IMR-90 (cell line): ENCODE results near the gene TAAR9. TPM values are rescaled to one million over a fixed set of nuclear protein-coding genes. Genes with fewer than 3 reads are reported as not detected.

Source experiments
- ATAC-seq: fragments of 200-7000 bp; cut with Tn5 transposase; 2 replicates; pipeline ENCODE4 v1.9.1; 2020; ENCODE audit warnings: low read depth, mild to moderate bottlenecking, moderate library complexity
- BruUV-seq: library from RNA; stranded (reverse); fragments of 400-500 nt; replicated peaks from 2 replicates; lab custom pipeline; 2021; lab: Mats Ljungman, UMichigan
- CTCF ChIA-PET: fragments of 300-600 bp; formaldehyde crosslinking; extraction: SDS; loops from one replicate; lab custom pipeline; 2021; ENCODE audit warnings: antibody characterized with exemption; lab: Yijun Ruan, JAX
- POLR2A ChIA-PET: fragments of 300-600 bp; sonication (Branson Sonifier 250); formaldehyde crosslinking; loops from one replicate; lab custom pipeline; 2022; ENCODE audit warnings: antibody characterized with exemption; ENCODE audit not compliant: unreplicated experiment; lab: Charles Lee
- DNase-seq: peaks from one replicate; pipeline ENCODE4 v3.0.0; 2013
- H2AFZ ChIP-seq: replicated peaks from 2 replicates; pipeline ENCODE3; 2013; ENCODE audit warnings: low read length, mild to moderate bottlenecking; ENCODE audit not compliant: poor library complexity
- H2AK5ac ChIP-seq: 2 replicates; pipeline ENCODE4 v1.6.1; 2013; ENCODE audit warnings: low read depth, low read length, inconsistent platforms
- H2AK9ac ChIP-seq: replicated peaks from 2 replicates; pipeline ENCODE3; 2013; ENCODE audit warnings: mild to moderate bottlenecking, low read depth, low read length, moderate library complexity; ENCODE audit not compliant: poor library complexity
- H2BK120ac ChIP-seq: 2 replicates; pipeline ENCODE4 v1.6.1; 2013; ENCODE audit warnings: low read depth, low read length, inconsistent platforms
- H2BK15ac ChIP-seq: 3 replicates; pipeline ENCODE4 v1.6.1; 2013; ENCODE audit warnings: low read depth, low read length, inconsistent platforms
- H2BK20ac ChIP-seq: 2 replicates; pipeline ENCODE4 v1.6.1; 2013; ENCODE audit warnings: low read depth, mild to moderate bottlenecking, inconsistent platforms, low read length, moderate library complexity
- H2BK5ac ChIP-seq: 2 replicates; pipeline ENCODE4 v1.6.1; 2013; ENCODE audit warnings: mild to moderate bottlenecking, low read depth, low read length, inconsistent platforms; ENCODE audit not compliant: poor library complexity, severe bottlenecking
- H3K14ac ChIP-seq: replicated peaks from 2 replicates; pipeline ENCODE4 v1.6.1; 2013; ENCODE audit warnings: low read depth, low read length, inconsistent platforms
- H3K18ac ChIP-seq: 2 replicates; pipeline ENCODE4 v1.6.1; 2013; ENCODE audit warnings: low read depth, low read length, control low read depth
- H3K23ac ChIP-seq: 2 replicates; pipeline ENCODE4 v1.6.1; 2013; ENCODE audit warnings: low read depth, low read length, inconsistent platforms
- H3K27ac ChIP-seq: 2 replicates; pipeline ENCODE4 v1.5.1; 2013; ENCODE audit warnings: mild to moderate bottlenecking, control low read depth, low read length; ENCODE audit not compliant: insufficient read depth
- H3K27me3 ChIP-seq: 2 replicates; pipeline ENCODE4 v1.6.1; 2013; ENCODE audit warnings: low read length; ENCODE audit not compliant: control insufficient read depth, insufficient read depth
- H3K36me3 ChIP-seq: 2 replicates; pipeline ENCODE4 v1.6.1; 2013; ENCODE audit warnings: low read length, mixed read lengths; ENCODE audit not compliant: control insufficient read depth, insufficient read depth
- H3K4ac ChIP-seq: 2 replicates; pipeline ENCODE4 v1.6.1; 2013; ENCODE audit warnings: low read depth, low read length, inconsistent platforms
- H3K4me1 ChIP-seq: 2 replicates; pipeline ENCODE4 v1.6.1; 2013; ENCODE audit warnings: low read length, mixed read lengths; ENCODE audit not compliant: control insufficient read depth, insufficient read depth
- H3K4me2 ChIP-seq: 2 replicates; pipeline ENCODE4 v1.6.1; 2013; ENCODE audit warnings: low read depth, mild to moderate bottlenecking, control low read depth, low read length, moderate library complexity
- H3K4me3 ChIP-seq: 2 replicates; pipeline ENCODE4 v1.5.1; 2013; ENCODE audit warnings: low read depth, mild to moderate bottlenecking, control low read depth, low read length, moderate library complexity; ENCODE audit not compliant: insufficient read depth
- H3K56ac ChIP-seq: 2 replicates; pipeline ENCODE4 v1.6.1; 2013; ENCODE audit warnings: low read length, inconsistent platforms; ENCODE audit not compliant: insufficient read depth; ENCODE audit errors: extremely low read depth
- H3K79me1 ChIP-seq, 2 experiments: 2 replicates each; pipeline ENCODE4 v1.6.1; 2013; ENCODE audit warnings: low read length in 2 of 2, inconsistent platforms in 1 of 2, low read depth in 1 of 2
- H3K9ac ChIP-seq: 2 replicates; pipeline ENCODE4 v1.6.1; 2013; ENCODE audit warnings: low read depth, low read length, control low read depth
- H3K9me1 ChIP-seq: 2 replicates; pipeline ENCODE4 v1.6.1; 2013; ENCODE audit warnings: low read length, inconsistent platforms; ENCODE audit not compliant: insufficient read depth
- H3K9me3 ChIP-seq: 2 replicates; pipeline ENCODE4 v1.6.1; 2013; ENCODE audit warnings: low read length; ENCODE audit not compliant: control insufficient read depth, insufficient read depth
- H4K20me1 ChIP-seq: 2 replicates; pipeline ENCODE4 v1.6.1; 2013; ENCODE audit warnings: low read length, inconsistent platforms; ENCODE audit not compliant: insufficient read depth
- H4K5ac ChIP-seq: 2 replicates; pipeline ENCODE4 v1.6.1; 2013; ENCODE audit warnings: mild to moderate bottlenecking, low read depth, low read length, control low read depth
- H4K8ac ChIP-seq, 2 experiments: 2 replicates each; pipeline ENCODE4 v1.6.1; 2013; ENCODE audit warnings: low read depth in 2 of 2, low read length in 2 of 2, control low read depth in 1 of 2, inconsistent platforms in 1 of 2
- H4K91ac ChIP-seq: 2 replicates; pipeline ENCODE4 v1.6.1; 2013; ENCODE audit warnings: low read depth, low read length, inconsistent platforms; ENCODE audit not compliant: insufficient read depth
- BHLHE40 ChIP-seq: fragments of 150-350 bp; IDR thresholded peaks from 2 replicates; pipeline ENCODE4 v1.6.1; 2016; ENCODE audit warnings: mild to moderate bottlenecking, low read depth, low read length
- CEBPB ChIP-seq: IDR thresholded peaks from 2 replicates; pipeline ENCODE4 v1.6.1; 2012; ENCODE audit warnings: low read depth, low read length, improper control_type of control experiment
- CTCF ChIP-seq: conservative IDR thresholded peaks from 2 replicates; pipeline ENCODE4 v1.5.1; 2012; ENCODE audit warnings: mild to moderate bottlenecking, low read depth, low read length, improper control_type of control experiment
- ELK1 ChIP-seq: fragments of 150-350 bp; IDR thresholded peaks from 2 replicates; pipeline ENCODE4 v1.6.1; 2016; ENCODE audit warnings: low read depth, mild to moderate bottlenecking, low read length, moderate library complexity, borderline replicate concordance
- FOS ChIP-seq: fragments of 150-350 bp; IDR thresholded peaks from 2 replicates; pipeline ENCODE4 v1.6.1; 2016; ENCODE audit warnings: low read depth, low read length
- MAFK ChIP-seq: IDR thresholded peaks from 2 replicates; pipeline ENCODE4 v1.6.1; 2012; ENCODE audit warnings: low read depth, low read length, improper control_type of control experiment
- MAZ ChIP-seq: IDR thresholded peaks from 2 replicates; pipeline ENCODE4 v1.6.1; 2012; ENCODE audit warnings: low read depth, mild to moderate bottlenecking, low read length, improper control_type of control experiment, moderate library complexity, borderline replicate concordance
- MXI1 ChIP-seq: IDR thresholded peaks from 2 replicates; pipeline ENCODE4 v1.6.1; 2012; ENCODE audit warnings: low read depth, mild to moderate bottlenecking, low read length, moderate library complexity, borderline replicate concordance
- NFE2L2 ChIP-seq: fragments of 150-350 bp; IDR thresholded peaks from 2 replicates; pipeline ENCODE4 v1.6.1; 2016; ENCODE audit warnings: low read depth, mild to moderate bottlenecking, low read length
- POLR2A ChIP-seq: IDR thresholded peaks from 2 replicates; pipeline ENCODE4 v1.6.1; 2012; ENCODE audit warnings: mild to moderate bottlenecking, low read depth, low read length
- RAD21 ChIP-seq: IDR thresholded peaks from 2 replicates; pipeline ENCODE4 v1.6.1; 2012; ENCODE audit warnings: low read length, improper control_type of control experiment
- RCOR1 ChIP-seq: IDR thresholded peaks from 2 replicates; pipeline ENCODE4 v1.6.1; 2012; ENCODE audit warnings: mild to moderate bottlenecking, low read length, improper control_type of control experiment; ENCODE audit not compliant: insufficient replicate concordance
- RFX5 ChIP-seq: IDR thresholded peaks from 2 replicates; pipeline ENCODE4 v1.8.0; 2012; ENCODE audit warnings: low read depth, mild to moderate bottlenecking, low read length, moderate library complexity
- USF2 ChIP-seq: fragments of 150-350 bp; IDR thresholded peaks from 2 replicates; pipeline ENCODE4 v1.6.1; 2017; ENCODE audit warnings: mild to moderate bottlenecking, antibody characterized with exemption, low read length, low read depth
- WGBS, 2 experiments: methylation state at CpG; one replicate each; pipeline versions ENCODE4 v1.1.5 to v1.1.7; 2013; ENCODE audit warnings: missing lambda C conversion rate in 2 of 2; ENCODE audit not compliant: insufficient read length in 1 of 2; ENCODE audit errors: extremely low coverage in 2 of 2; 5-methylcytosine and 5-hydroxymethylcytosine counted together
- dilution Hi-C: fragments of 300-500 bp; cut with HindIII; formaldehyde crosslinking; loops from one replicate; pipeline ENCODE4 v1.14.3; 2018; ENCODE audit warnings: low sequenced_read_pairs; ENCODE audit not compliant: unreplicated experiment
- in situ Hi-C: fragments of 300-500 bp; cut with MboI; formaldehyde crosslinking; loops from 3 replicates; pipeline ENCODE4 v1.14.3; 2019; ENCODE audit warnings: low sequenced_read_pairs, inconsistent platforms, mixed read lengths
- intact Hi-C: fragments of 100-400 bp; cut with micrococcal nuclease; formaldehyde crosslinking; loops from 2 replicates; pipeline ENCODE4 v1.10.0; 2022
- polyA plus RNA-seq, 3 experiments: library from polyadenylated mRNA; depleted of rRNA; stranded (reverse); fragments of >200 nt; gene quantifications; 2 replicates each; pipeline ENCODE4 v1.2.3, GENCODE V29; 2012; ENCODE audit warnings: low replicate concordance in 1 of 3
- total RNA-seq: library from RNA; depleted of rRNA; stranded (reverse); fragments of >200 nt; gene quantifications from 2 replicates; pipeline ENCODE4 v1.2.3, GENCODE V29; 2012

TAAR9 gene
- total and polyA plus RNA-seq, 2 of the 4 experiments (the other 2 are of a cell fraction), result not detected

GRCh38 chr6:132490024-132490423 lies 48.1 kb upstream of the TAAR9 start:
- H4K5ac ChIP-seq, result no peak overlapping the region
- ATAC-seq (no peak), DNase-seq (no peak)
- no peak overlapping the region for H2AK5ac ChIP-seq
- H2AFZ ChIP-seq, result no peak overlapping the region
- H3K27me3 ChIP-seq, result no peaks in the 10 kb centered on the region
- no peak for TF ChIP-seq ELK1
- no peak for TF ChIP-seq FOS
- TF ChIP-seq RCOR1, result no peak
- TF ChIP-seq USF2, result no peak
- TF ChIP-seq POLR2A, result no peak
- no peak for TF ChIP-seq CTCF
- no peak for TF ChIP-seq NFE2L2
- TF ChIP-seq CEBPB, result no peak
- TF ChIP-seq RAD21, result no peak
- no peak for TF ChIP-seq RFX5
- no peak for TF ChIP-seq BHLHE40
- no peak for TF ChIP-seq MAFK
- TF ChIP-seq MAZ, result no peak
- no peak for TF ChIP-seq MXI1
- peaks cover 17% of the 10 kb centered on the region for H3K9me1 ChIP-seq
- H3K36me3 ChIP-seq, result peaks cover 8% of the 10 kb centered on the region; the same call in 1 of the 2 replicates
- POLR2A ChIA-PET, result no interaction called here
- no peak overlapping the region for H3K23ac ChIP-seq
- H3K14ac ChIP-seq, result no peak overlapping the region
- H3K79me1 ChIP-seq, result peaks cover 32 to 47% of the 10 kb centered on the region in 2 experiments
- H4K91ac ChIP-seq, result no peak overlapping the region
- CTCF ChIA-PET, result no interaction called here
- intact Hi-C loops, result no loop called here
- peaks cover 21% of the 10 kb centered on the region for H4K20me1 ChIP-seq
- no CpG with 5 or more reads among the region's 6 CpGs for WGBS, 2 experiments
- H2BK5ac ChIP-seq, result no peak overlapping the region
- dilution Hi-C loops, result loop anchor here (25.0 kb wide), 1 partner anchor 203 kb away; no protein-coding TSS in a partner anchor
- no TSS peak for BruUV-seq
- H3K4me2 ChIP-seq, result no peak overlapping the region
- in situ Hi-C loops, result loop anchor here (25.0 kb wide), 1 partner anchor 803 kb away; no protein-coding TSS in a partner anchor
- no peak overlapping the region for H3K27ac ChIP-seq
- H3K9me3 ChIP-seq, result no peaks in the 10 kb centered on the region
- no peak overlapping the region for H2BK20ac ChIP-seq
- H3K18ac ChIP-seq, result no peak overlapping the region
- H4K8ac ChIP-seq, result no peak overlapping the region
- no peak overlapping the region for H2BK120ac ChIP-seq
- no peak overlapping the region for H2AK9ac ChIP-seq
- H3K9ac ChIP-seq, result no peak overlapping the region
- H3K4me3 ChIP-seq, result no peak overlapping the region
- no peak overlapping the region for H3K56ac ChIP-seq
- no peaks in the 10 kb centered on the region for H3K4me1 ChIP-seq
- no peak overlapping the region for H2BK15ac ChIP-seq
- H3K4ac ChIP-seq, result no peak overlapping the region
